HG02678 (cell line): ENCODE results near the gene RAB17.

Source experiments
- ATAC-seq: cut with Tn5 transposase; IDR thresholded peaks from one replicate; pipeline ENCODE4 v1.9.1; 2021; ENCODE audit warnings: mild to moderate bottlenecking, moderate library complexity; ENCODE audit not compliant: unreplicated experiment

Gene RAB17

GRCh38 chr2:237565974-237566373 is 24.6 kb downstream of the RAB17 start:
- no peak for ATAC-seq

- no peak for ATAC-seq
These were observed 25.9 kb downstream of the RAB17 start for GRCh38 chr2:237564526-237565131.

DNA sequence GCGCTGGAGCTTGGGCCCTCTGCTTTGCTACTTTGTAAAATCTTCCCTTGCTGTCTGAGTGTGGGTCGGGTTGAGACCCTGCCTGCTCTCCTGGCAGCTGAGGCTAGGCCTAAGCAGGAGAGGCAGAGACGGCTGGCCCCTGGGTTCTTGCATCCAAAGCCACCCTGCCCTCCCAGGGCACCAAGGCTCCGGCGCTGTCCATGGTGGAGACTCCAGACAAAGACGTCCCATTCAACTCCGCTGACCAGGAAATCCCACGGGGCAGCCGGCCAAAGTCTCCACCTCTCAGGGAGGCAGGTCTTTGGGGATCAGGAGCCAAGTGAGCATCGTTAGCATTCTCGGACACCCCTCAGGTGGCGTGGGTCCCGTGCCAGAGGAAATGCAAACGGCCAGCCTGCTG is 26.7 kb downstream of the RAB17 start:
- no peak for ATAC-seq

GRCh38 chr2:237561221-237561620 is 29.3 kb downstream of the RAB17 start:
- ATAC-seq: no peak

DNA sequence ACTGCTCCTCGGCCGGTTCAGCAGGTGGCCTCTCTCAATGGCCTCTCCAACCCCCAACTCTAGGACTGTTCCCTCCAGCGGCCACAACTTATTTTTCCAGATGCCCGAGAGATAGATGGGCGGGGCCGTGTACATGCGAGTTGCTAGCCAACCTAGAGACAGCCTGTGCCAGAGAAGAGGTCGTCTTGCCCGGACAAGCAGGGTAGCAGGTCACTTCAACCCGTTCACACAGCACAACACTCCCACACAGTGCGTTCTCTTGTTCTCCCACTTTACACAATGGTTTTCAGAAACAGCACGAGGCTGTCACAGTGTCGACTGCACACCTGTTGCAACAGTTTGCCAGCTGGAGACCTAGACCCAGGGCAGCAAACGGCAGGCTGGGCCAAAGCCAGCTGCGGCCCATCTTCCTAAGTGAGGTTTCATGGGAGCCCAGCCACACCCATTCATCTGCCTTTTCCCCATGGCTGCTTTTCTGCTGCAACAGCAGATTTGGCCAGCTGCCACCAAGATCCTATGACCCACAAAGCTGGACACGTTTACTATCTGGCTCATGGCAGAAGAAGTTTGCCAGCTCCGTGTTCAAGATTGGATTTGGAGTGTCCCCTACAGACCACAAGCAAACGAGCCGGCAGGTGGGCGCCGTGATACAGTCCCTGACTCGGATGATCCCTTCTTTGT is 31.4 kb downstream of the RAB17 start:
- ATAC-seq: no peak

GRCh38 chr2:237557633-237558015 is 32.9 kb downstream of the RAB17 start:
- ATAC-seq: peak; percentile 32

GRCh38 chr2:237556773-237557632 is 33.5 kb downstream of the RAB17 start:
- ATAC-seq: peak; percentile 97

GRCh38 chr2:237555560-237555959 is 35.0 kb downstream of the RAB17 start:
- ATAC-seq: no peak

DNA sequence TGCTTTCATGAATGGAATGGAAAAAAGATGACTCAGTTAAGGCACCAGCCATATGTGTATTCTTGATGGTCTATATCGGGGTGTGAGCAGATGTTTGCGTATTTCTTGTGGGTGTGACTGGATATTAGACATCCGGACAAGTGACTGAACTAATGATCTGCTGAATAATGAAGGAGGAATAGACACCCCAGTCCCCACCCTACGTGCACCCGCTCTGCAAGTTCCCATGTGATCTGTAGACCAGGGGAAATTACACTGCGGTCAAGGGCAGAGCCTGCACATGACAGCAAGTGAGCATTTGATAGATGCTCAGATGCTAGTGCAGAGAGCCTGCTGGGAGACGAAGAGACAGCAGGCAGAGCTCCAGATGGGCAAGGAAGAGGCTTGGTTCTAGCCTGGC is 36.6 kb downstream of the RAB17 start:
- no peak for ATAC-seq

GRCh38 chr2:237552908-237553307 is 37.6 kb downstream of the RAB17 start:
- no peak for ATAC-seq

DNA sequence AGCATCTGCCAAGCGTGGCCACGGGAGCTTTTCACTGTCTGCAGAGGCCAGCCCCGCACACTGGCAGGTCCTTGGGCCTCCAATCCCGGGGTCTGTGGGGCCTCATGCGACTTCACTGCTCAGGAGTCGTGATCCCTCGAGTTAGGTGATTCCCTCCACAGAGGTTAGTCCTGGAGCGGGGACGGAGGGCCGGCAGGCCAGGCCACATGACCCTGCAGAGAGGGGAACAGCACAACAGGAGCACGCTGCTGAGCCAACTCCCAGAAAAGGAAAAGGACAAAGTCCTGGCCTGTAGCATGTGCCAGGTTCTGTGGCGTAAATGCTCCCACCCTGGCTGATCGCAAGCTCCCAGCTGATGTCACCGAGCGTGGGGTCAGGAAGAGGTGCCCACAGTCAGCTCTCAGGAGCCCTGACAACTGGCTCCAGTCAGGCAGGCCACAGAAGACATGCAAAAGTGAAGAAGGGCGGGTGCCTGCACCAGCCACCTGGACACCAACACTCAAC is 39.4 kb downstream of the RAB17 start:
- no peak for ATAC-seq

DNA sequence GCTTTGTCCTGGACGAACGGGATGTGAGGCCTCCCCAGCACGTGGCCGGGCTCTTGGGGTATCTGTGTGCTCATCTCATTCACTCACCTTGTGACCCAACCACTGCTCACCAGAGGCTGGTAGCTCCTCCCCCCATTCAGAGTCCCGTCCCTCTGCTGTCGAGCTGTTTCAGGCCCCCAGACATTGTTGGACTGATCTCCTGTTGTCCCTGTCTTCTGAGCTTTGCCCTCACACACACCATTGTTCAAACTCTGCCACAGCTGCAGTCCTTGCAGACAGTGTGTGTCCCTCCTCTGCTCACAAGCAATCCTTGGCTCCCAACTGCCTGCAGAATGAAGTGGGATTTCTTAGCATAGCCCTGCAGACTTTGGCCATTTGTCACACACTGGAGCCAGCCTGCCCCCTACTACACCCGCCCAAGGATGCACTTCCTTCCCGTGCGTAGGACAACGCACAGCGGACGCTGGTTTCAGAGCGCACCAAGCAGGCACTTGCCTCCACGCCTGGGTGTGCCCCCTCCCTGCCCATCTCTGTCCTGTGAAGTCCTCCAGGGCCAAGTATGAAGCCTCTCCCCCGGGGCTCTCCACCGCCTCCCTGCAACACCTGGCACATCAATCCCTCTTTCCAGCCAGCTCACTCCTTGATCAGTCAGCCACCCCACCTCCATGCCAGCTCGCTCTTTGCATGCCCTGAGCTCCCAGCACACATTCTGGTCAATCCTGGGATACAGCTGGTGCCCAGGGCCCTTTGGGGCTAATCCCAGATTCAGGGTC is 40.7 kb downstream of the RAB17 start:
- no peak for ATAC-seq

- ATAC-seq: no peak
These were observed 41.3 kb downstream of the RAB17 start for GRCh38 chr2:237549216-237549615.

DNA sequence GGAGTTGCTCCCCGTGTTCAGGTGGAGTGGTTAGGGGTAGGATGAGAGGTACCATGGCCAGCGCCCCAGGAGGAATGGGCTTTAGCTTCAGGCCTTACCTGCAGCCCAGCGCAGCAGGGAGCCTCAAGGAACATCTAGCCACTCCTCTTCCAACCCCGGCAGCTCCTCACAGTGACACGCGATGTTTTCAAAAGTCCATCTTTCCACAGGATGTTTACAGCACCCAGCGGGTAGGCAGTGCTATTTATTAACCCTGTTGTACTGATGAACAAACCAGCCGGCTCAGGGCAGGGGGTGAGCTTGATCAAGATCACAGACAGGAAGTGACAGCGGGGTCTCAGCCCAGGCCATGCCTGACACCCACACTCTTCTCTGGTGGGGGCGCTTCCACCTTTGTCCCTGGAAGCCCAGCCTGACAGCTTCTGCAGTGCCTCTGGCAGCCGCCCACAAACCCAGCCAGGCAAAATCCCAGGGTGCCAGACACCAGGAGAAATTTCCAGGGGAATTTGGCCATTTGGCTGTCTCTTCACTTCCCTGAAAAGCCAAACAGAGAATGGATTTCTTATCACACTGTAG is 42.6 kb downstream of the RAB17 start:
- no peak for ATAC-seq

- no peak for ATAC-seq
These were observed 43.6 kb downstream of the RAB17 start for GRCh38 chr2:237546876-237547395.

GRCh38 chr2:237546040-237546875 is 44.3 kb downstream of the RAB17 start:
- no peak for ATAC-seq

DNA sequence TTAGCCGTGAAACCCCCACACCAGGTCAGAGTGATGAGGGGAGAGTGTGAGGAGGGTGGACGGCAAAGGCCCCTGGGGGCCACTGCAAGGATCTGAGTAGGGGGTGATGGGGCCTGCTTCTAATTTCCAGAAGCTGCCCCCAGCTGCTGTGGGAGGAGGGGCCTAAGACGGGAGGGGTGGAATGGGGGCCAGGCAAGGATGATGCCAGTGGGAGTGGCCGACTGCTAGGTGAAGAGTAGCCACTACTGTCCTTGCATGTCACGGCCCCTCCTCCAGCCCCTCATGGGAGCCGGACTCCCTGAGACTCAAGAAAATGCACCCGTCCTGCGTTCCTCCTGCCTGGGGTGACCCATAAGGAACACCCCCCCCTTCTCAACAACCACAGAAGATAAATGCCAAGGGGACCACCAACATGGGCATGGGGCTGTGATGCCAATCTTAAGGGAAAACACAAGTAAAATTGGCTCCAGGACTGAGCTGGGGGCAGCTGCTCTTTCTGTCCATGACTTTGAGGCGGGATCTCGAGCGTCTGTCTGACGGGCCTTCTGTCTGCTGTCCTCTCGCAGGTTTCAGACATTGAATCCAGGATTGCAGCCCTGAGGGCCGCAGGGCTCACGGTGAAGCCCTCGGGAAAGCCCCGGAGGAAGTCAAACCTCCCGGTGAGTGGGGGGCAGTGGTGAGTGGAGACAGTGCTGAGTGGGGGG is 48.4 kb downstream of the RAB17 start:
- ATAC-seq: no peak

DNA sequence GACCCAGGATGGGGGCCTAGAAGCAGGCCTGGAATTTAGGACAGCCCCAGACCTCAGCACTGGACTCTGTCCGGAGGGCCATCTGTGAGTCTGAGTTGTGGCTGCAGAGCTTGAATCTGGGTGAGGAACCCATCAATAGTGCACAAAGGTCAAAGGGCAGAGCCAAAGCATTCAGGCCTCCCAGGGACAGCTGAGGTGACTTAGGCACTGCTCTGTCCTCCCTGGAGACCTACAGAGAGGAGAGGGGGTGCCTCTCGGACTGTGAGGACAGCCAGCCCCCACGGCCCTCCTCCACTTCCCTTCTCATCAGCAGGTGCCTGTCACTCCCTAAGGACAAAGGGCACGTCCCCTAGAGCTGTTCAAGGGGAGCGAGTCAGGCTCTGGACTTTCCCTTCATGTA is 49.3 kb downstream of the RAB17 start:
- no peak for ATAC-seq

DNA sequence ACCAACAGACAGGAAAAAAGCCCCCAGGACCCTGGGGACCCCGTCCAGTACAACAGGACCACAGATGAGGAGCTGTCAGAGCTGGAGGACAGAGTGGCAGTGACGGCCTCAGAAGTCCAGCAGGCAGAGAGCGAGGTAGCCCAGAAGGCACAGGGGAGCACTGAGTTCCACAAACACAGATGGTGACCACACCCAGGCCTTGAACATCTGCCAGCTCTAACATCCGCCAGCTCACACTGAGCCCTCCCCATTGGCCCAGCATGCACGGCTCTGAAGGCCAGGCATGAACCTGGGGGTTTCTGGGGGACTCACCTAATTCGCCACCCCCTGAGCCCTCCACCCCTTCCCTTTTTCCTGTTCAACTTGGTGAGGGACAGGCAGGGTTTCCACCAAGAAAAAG is 49.7 kb downstream of the RAB17 start:
- ATAC-seq: no peak
